Measurements from ENCODE around the gene ANKRD55.

The ANKRD55 gene

DNA sequence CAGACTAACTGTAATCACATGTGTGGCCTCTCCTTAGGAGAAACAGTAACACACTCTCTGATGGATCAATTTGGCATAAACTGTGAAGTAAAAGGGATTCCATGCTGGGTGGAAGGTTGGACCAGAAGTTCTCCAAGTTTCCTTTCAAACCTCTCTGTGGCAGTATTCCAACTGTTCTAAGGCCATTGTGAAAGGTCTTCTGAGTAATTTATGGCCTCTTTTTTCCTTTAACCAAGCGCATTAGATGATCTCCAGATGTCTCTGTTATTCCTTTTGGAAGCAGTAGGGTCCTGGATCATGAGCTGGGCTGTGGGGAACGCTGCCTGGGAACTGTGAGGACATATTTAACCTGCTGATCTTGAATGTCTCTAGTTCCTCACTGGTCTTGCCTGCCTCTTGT, 157.8 kb downstream of the ANKRD55 start:
- Histone ChIP-seq H3K27ac (peak overlapping the region in 1 of 2 donors; percentile 74), H3K4me3 (no peak overlapping the region)
- no peak for DNase-seq (ENCODE audit: low spot score)
- TF ChIP-seq CTCF (IDR thresholded peaks at IDR 0.05) = no peak

DNA sequence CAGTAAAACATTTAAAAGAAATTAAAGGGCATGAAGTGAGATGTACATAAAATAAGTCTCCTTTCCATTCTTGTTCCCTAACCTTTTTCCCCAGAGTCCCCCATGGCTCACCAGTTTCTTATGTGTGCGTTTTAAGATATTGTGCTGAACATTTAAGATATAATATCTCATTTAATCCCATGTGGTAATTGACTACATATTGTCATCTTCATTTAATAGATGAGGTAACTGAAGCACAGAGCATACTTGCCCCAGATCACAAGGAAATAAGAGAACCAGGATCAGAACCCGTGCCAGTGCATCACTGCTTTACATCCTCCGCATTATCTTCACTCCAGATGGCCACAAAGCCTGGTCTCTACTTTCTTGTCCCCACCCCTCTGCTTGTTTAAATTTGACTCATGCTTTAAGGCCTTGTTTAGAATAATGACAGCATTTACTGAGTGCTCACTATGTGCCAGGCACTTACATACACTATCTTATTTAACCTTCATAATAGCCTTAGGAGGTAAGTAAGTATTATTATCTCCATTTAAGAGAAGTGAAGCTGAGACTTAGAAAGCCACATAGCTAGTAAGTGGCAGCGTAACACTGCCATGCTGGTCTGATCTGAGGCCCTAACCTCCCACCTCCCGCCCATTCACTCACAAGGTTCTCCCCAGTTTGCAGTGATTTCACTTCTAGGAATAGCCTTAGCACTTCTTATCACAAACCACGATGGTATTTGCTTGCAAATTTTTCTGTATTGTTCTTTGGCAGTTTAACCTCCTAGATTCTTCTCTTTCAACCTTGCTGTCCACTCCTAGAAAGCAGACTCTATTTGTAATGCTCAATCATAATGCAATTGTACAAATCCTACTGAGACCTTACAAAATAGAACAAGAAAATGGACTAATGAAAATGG, 160.0 kb downstream of the ANKRD55 start:
- H3K27ac ChIP-seq = no peak overlapping the region
- H3K4me3 ChIP-seq = no peak overlapping the region
- no peak for DNase-seq (ENCODE audit: low spot score)
- TF ChIP-seq CTCF (IDR thresholded peaks at IDR 0.05) = no peak

- Histone ChIP-seq H3K4me3 (no peak overlapping the region), H3K27ac (peak overlapping the region in 1 of 2 donors; percentile 66)
- DNase-seq (ENCODE audit: low spot score) = no peak
- TF ChIP-seq CTCF (IDR thresholded peaks at IDR 0.05) = no peak
Measured at GRCh38 chr5:56071470-56071869, 161.7 kb downstream of the ANKRD55 start.

- Histone ChIP-seq H3K4me3 (no peak overlapping the region), H3K27ac (peak overlapping the region in 1 of 2 donors; percentile 66)
- no peak for DNase-seq (ENCODE audit: low spot score)
- no peak for TF ChIP-seq CTCF (IDR thresholded peaks at IDR 0.05)
Measured at GRCh38 chr5:56070851-56071465, 162.2 kb downstream of the ANKRD55 start.

DNA sequence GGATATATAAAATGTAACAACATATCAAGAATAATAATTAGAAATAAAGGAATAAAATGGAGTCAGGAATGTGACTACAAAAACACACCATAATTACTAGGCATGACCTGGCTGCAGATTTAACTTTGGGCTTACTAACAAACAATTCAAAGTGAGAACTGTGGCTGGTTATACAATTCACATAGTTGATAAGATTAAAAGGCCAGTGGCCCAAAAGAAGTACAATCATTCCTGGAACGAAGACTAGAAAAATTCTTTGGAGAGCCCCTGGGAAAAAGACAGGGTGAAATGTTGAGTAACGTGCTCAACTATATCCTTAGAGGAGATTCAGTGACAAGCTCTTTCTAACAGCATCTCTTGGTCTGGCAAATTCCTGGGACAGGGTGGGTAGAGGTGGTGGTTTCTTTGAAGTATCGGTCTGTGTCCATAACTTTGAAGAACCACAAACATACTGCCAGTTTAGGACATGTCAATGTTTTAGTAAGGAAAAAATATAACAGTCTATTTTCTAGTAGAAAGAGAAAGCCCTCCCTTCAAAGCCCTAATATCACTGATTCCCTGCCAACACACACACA, 163.4 kb downstream of the ANKRD55 start:
- TF ChIP-seq CTCF (IDR thresholded peaks at IDR 0.05) = no peak
- no peak overlapping the region for H3K4me3 ChIP-seq
- no peak for DNase-seq (ENCODE audit: low spot score)
- no peak overlapping the region for H3K27ac ChIP-seq

- Histone ChIP-seq H3K4me3 (no peak overlapping the region), H3K27ac (no peak overlapping the region)
- no peak for TF ChIP-seq CTCF (IDR thresholded peaks at IDR 0.05)
- DNase-seq (ENCODE audit: low spot score) = no peak
Measured at GRCh38 chr5:56066931-56067450, 166.1 kb downstream of the ANKRD55 start.
